GM19240 (cell line): ENCODE measurements around the gene C14orf93.
A peak's percentile ranks its signal among the peaks of the same experiment; 100 is the strongest.
"Not testable (repeated sequence)": the region's sequence is repeated elsewhere in the genome, so short reads cannot be mapped to it uniquely, and the experiment has no call there.

ENCODE experiments used
- DNase-seq: peaks from one replicate; pipeline ENCODE4 v3.0.0; 2011; ENCODE audit warnings: low spot score; ENCODE audit not compliant: insufficient read length

C14orf93 gene

GRCh38 chr14:23021434-23021833 is 11.5 kb upstream of the C14orf93 start:
- DNase-seq: no peak

- no peak for DNase-seq
Measured at GRCh38 chr14:23020143-23021128, 10.5 kb upstream of the C14orf93 start.

DNA sequence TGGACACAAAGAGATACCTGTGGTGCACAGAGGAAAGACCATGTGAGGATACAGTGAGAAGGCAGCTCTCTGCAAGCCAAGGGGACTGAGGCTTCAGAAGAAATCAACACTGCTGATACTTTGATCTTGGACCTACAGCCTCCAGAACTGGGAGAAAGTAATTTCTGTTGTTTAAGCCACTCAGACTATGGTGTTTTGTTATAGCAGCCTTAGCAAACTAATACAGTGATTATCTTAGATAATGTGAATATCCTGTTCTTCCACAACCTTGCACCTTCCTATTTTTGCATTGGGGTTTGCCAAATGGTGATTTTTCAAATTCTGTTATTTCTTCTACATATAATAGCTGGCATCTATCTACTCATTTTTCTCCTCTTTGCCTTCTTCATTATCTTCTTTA is 8.2 kb upstream of the C14orf93 start:
- no peak for DNase-seq

DNA sequence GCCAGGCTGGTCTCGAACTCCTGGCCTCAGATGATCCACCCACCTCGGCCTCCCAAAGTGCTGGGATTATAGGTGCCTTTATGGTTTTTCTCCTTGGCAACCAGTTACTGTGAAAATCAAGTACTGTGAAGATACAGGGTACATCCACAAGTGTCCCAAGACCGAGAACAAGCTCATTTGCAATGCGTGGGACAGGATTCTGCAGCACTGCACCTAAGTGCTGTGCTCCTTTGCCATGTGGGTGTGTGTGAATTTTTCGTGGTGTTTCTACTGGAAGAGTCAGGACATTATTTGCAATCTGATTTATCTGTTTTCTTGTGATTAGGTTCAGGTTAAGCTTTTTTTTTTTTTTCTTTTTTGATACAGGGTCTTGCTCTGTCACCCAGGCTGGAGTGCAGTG is 7.1 kb upstream of the C14orf93 start:
- DNase-seq: no peak

- no peak for DNase-seq
Measured at GRCh38 chr14:23015618-23016017, 5.7 kb upstream of the C14orf93 start.

DNA sequence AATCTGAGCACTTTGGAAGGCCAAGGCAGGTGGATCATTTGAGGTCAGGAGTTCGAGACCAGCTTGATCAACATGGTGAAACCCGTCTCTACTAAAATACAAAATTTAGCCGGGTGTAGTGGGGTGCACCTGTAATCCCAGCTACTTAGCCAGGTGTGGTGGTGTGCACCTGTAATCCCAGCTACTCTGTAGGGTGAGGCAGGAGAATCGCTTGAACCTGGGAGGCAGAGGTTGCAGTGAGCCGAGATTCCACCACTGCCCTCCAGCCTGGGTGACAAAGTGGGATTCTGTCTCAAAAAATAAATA is 3.8 kb upstream of the C14orf93 start:
- not testable (repeated sequence) for DNase-seq

DNA sequence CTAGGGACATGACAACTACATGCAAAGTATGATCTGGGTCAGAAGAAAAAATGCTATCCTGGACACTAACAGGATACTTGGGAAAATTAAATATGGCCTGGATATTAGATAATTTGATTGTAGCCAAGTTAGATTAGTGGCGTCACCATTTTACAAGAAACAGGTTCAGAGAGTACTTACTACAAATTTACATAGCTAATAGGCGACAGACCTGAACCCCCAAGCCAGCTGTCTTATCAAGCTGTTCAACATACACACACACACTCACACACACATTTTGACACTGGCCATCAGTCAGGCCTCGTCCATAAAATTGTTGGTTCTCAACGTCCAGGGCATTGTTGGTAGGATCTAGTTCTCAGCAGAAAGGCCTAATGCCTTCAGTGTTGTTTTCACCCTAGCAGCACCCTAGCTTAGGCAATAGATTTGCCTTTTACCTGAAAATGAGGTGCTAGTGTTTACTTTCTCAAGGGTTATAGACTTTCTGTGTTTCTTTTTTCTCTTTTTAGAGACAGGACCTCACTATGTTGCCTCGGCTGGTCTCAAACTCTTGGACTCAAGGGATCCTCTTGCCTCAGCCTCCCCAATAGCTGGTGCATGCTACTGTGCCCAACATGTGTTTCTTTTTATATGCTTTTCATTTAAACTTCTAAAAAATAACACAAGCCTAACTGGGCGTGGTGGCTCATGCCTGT is 3.3 kb upstream of the C14orf93 start:
- DNase-seq: no peak

- no peak for DNase-seq
Measured at GRCh38 chr14:23009483-23009938, 432 bp downstream of the C14orf93 start.

GRCh38 chr14:23008831-23009230 is 1.1 kb downstream of the C14orf93 start:
- no peak for DNase-seq

GRCh38 chr14:23006544-23007419 is 3.2 kb downstream of the C14orf93 start:
- DNase-seq: peak; percentile 91

GRCh38 chr14:23006188-23006534 is 3.8 kb downstream of the C14orf93 start:
- DNase-seq: no peak

DNA sequence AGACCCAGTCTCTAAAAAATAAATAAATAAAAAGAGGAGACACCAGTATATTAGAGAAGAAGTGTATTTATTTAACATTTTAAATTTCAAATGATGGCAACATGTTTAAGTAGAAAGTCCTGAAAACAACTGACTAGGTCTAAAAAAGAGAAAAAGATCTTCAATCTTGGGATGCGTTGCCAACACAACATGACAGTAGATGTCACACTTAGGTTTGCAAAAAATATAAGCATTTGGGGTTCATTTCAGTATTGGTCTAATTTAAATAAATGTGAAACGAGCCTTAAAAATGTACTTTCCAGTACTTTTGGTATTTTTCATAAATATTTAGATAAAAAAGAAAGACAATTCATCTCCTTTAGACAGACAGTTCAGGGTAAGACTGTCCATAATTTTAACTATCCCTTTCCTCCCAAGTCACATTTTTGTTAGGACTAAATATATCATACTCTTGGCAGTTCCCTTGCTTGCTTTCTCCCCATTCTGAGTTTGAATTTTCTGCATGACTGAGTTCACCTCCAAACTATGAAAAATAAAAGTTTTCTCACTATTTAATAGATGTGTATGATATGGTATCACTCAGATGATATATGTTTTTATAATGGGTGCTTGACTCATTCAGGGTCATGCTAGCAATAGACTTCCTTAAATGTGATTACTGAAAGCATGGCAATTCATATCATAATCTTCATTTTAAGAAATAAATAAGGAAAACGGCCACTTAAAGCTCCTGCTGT is 4.3 kb downstream of the C14orf93 start:
- DNase-seq: no peak

DNA sequence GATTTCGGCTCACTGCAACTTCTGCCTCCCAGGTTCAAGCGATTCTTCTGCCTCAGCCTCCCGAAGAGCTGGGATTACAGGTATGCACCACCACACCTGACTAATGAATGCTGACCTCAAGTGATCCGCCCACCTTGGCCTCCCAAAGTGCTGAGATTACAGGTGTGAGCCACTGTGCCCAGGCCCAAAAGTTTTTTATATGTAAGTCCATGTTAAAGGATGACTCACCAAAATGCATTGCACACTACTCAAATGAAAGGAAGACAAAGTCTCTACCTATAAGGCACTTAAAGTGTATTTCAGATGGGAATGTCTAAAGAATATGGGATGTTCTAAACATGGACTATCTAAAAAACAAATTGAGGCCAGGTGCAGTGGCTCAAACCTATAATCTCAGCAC is 5.7 kb downstream of the C14orf93 start:
- not testable (repeated sequence) for DNase-seq

GRCh38 chr14:23002592-23002991 is 7.4 kb downstream of the C14orf93 start:
- no peak for DNase-seq

DNA sequence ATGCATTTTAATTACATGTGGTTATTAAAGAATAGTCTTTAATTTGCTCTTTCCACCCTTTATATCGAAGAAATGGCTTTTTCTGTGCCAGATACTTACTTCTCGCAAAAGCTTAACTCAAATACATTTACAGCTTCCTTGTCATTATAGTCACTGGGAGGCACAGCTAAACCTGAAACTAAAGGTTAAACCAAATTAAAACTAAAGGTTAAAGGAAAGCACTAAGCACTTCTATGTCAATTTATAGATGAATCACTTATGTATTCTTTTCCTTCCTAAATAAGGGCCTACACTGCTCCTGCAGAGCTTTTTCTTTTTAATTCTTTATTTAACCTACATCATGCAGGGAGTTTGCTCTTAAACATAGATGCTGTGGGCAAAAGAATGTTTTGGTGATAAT is 9.1 kb downstream of the C14orf93 start:
- no peak for DNase-seq

DNA sequence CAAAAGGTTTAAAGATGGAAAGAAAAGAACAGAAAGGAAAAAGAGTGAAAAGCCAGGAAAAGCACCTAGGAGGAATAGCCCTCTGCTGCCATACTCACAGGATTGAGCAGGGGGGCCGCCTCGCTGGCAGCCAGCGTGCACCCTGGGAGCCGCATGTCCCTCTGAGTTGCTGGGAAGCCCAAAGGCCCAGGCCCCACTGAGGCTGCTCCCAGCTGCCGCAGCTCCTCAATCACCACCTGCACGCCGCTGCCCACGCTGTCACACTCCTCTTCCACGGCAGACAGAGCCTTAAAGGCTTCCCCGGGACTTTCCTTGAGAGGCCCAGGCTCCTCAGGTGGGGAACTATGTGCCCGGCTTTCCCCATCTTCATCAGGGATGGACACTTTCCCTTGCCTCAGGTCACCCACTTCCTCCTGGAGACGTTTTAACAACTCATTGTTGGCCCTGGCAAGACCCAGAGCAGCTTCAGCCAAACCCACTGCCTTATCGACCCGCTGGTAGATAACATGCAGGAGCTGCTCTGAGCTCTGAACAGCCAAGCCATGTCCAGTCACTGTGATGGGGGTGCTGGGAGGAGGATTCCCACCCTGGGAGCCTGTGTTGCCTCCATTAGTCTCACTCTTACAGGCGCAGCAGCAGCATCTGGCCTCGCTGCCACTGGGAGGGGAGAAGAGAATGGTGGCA is 11.5 kb downstream of the C14orf93 start:
- no peak for DNase-seq

DNA sequence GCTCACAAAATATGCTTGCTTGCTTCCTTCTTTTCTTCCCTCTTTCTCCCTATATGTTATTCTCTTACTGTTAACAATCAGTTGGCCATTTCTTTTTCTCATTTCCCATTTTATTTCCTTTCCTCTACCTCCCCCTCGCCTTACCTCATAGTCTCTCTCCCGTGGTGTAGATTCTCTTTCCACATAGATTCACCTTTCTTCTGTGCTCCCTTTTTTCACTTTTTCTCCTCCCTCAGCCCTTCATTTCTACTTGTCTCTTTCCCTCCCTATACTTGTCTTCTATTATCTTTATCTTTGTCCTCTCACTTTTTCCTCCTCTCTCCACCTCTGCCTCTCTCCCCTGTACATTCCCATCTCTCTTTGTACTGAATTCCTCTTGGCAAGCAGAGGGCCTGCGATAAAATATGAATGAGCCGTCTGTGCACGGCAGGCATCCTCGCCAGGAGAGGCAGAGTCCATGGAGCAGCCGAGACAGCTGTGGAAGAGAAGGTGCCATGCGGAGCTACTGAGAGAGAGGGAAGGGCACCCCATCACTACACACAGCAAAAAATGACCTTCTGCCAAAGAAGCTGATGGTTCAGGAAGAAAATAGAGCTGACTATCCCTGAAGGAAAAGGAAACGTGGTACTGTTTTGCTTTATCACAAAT is 12.1 kb downstream of the C14orf93 start:
- DNase-seq: no peak

- no peak for DNase-seq
Measured at GRCh38 chr14:22996768-22997654, 12.9 kb downstream of the C14orf93 start.
